CD4-positive, alpha-beta T cell treated with Interleukin-15 for 1 hour (primary cell): ENCODE results near the gene POTEG.
"Not testable (repeated sequence)": the region's sequence is repeated elsewhere in the genome, so short reads cannot be mapped to it uniquely, and the experiment has no call there.

Experiments
- DNase-seq: peaks from one replicate; pipeline ENCODE4 v3.0.0-alpha.2; 2020

Gene POTEG

GRCh38 chr14:19372813-19373500, 61.2 kb downstream of the POTEG start:
- peak; percentile 18 for DNase-seq

- peak; percentile 13 for DNase-seq
These were observed 62.4 kb downstream of the POTEG start for GRCh38 chr14:19371767-19372166.

- not testable (repeated sequence) for DNase-seq
These were observed 71.3 kb downstream of the POTEG start for GRCh38 chr14:19362803-19363202.

- DNase-seq, result not testable (repeated sequence)
These were observed 71.8 kb downstream of the POTEG start for GRCh38 chr14:19362323-19362722.

GRCh38 chr14:19361636-19362253, 72.4 kb downstream of the POTEG start:
- not testable (repeated sequence) for DNase-seq

- not testable (repeated sequence) for DNase-seq
These were observed 73.1 kb downstream of the POTEG start for GRCh38 chr14:19360937-19361635.
